MG63 (cell line): ENCODE measurements around the gene CDH4. TPM values are rescaled to one million over a fixed set of nuclear protein-coding genes. Genes with fewer than 3 reads are reported as not detected.

Experiments
- DNase-seq: peaks from one replicate; pipeline ENCODE4 v3.0.0-alpha.2; 2020
- H3K27me3 ChIP-seq: fragments of 250-450 bp; sonication (Bioruptor Pico); 2 replicates; pipeline ENCODE4 v1.5.1; 2020; ENCODE audit warnings: mild to moderate bottlenecking, moderate library complexity
- H3K36me3 ChIP-seq: fragments of 250-450 bp; sonication (Bioruptor Pico); 2 replicates; pipeline ENCODE4 v1.5.1; 2020; ENCODE audit warnings: mild to moderate bottlenecking, moderate library complexity
- H3K4me3 ChIP-seq: fragments of 250-450 bp; sonication (Bioruptor Pico); 2 replicates; pipeline ENCODE4 v1.5.1; 2020; ENCODE audit warnings: mild to moderate bottlenecking, moderate library complexity
- H3K9me3 ChIP-seq: fragments of 250-450 bp; sonication (Bioruptor Pico); 2 replicates; pipeline ENCODE4 v1.5.1; 2020; ENCODE audit warnings: mild to moderate bottlenecking, moderate library complexity
- total RNA-seq: library from RNA; depleted of rRNA; stranded (reverse); fragments of >200 nt; shearing (Covaris generic); gene quantifications from 2 replicates; pipeline ENCODE4 v1.2.3, GENCODE V29; 2014; ENCODE audit warnings: low replicate concordance

The CDH4 gene
- total RNA-seq, 1 experiment from 2014 or later, result not detected

DNA sequence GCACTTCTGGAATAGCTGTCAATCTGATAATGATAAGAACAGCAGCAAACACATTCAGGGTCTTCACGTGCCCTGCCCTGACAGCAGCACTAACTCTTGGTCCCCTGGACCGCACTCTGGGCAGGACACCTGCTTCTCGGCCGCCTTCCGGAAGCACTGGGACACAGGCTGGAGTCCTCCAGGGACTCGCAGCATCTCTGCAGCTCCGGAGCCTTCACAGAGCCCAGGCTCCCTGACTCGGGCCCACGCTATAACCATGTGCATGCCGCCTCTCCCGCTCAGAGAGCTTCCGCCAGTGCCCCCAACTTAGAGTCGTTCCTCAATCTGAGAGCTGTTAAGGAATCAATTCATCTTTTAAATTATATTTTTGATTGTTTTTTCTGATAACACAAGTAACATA, 436.4 kb downstream of the CDH4 start:
- DNase-seq, result no peak
- H3K36me3 ChIP-seq, result no peaks in the 10 kb centered on the region
- no peaks in the 10 kb centered on the region for H3K9me3 ChIP-seq
- no peak overlapping the region for H3K4me3 ChIP-seq
- peaks cover 46% of the 10 kb centered on the region for H3K27me3 ChIP-seq

DNA sequence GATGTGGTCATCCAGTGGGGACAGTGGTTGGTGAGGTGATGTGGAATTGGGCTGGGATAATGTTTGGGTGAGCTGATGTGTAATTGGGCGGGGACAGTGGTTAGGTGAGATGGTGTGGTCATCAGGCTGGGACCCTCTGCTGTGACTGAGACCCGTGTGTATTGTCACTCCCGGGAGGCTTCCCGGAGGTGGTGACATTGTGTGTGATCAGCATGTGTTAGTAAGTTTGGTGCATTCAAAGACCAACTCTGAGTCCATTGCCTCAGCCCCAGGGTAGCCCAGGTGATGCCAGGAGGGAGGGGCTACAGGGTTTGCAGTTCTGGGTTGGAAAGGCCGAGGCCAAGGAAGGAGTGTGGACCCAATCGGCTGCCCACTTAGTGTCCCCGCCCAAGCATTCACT, 438.1 kb downstream of the CDH4 start:
- DNase-seq, result no peak
- Histone ChIP-seq H3K9me3 (no peaks in the 10 kb centered on the region), H3K4me3 (no peak overlapping the region), H3K36me3 (no peaks in the 10 kb centered on the region), H3K27me3 (peaks cover 29% of the 10 kb centered on the region)

DNA sequence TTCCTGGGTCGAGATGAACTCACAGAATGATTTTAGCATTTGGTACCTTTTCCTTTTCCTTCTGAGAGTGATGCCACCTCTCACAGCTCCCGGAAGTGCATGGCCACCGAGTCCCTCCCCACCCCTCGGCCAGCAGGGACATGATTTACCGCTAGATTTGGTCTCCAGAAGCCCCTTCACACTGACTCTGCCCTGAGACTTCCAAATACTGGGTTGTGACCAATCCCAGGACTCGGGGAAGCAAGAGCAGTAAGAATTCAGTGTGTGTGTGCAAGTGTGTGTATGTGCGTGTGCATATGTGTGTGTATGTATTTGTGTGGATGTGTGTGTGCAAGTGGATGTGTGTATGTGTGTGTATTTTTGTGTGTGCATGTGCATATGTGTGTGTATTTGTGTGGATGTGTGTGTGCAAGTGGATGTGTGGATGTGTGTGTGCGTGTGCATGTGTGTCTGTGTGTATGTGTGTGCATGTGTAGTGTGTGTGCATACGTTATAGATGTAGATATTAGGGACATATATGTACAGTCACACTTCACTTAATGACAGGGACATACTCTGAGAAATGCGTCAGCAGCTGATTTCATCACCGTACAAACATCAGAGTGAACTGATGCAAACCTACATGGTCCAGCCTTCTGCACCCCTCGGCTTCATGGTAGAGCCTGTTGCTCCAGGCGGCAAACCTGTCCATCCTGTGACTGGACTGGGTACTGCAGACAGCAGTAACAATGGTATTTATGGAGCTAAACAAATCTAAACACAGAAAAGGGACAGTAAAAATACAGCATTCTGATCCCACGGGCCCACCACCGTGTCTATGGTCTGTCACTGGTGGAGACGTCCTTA, 439.2 kb downstream of the CDH4 start:
- peaks cover 21% of the 10 kb centered on the region for H3K27me3 ChIP-seq
- H3K9me3 ChIP-seq, result no peaks in the 10 kb centered on the region
- H3K36me3 ChIP-seq, result no peaks in the 10 kb centered on the region
- H3K4me3 ChIP-seq, result no peak overlapping the region
- DNase-seq, result no peak

DNA sequence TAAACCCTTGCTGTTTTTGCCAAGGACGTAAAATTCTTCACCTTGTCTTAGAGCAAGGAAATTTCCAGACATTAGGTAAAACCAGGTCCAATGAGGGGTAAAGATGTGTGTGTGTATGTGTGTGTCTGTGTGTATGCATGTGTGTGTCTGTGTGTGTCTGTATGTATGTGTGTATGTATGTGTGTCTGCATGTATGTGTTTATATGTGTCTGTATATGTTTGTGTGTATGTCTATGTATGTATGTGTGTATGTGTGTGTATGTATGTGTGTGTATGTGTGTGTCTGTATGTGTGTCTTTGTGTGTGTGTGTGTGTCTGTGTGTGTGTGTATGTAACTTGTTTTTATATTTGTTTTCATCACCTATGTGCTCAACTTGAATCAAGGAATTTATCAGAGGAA, 439.9 kb downstream of the CDH4 start:
- Histone ChIP-seq H3K36me3 (no peaks in the 10 kb centered on the region), H3K27me3 (peaks cover 20% of the 10 kb centered on the region), H3K4me3 (no peak overlapping the region), H3K9me3 (no peaks in the 10 kb centered on the region)
- no peak for DNase-seq

DNA sequence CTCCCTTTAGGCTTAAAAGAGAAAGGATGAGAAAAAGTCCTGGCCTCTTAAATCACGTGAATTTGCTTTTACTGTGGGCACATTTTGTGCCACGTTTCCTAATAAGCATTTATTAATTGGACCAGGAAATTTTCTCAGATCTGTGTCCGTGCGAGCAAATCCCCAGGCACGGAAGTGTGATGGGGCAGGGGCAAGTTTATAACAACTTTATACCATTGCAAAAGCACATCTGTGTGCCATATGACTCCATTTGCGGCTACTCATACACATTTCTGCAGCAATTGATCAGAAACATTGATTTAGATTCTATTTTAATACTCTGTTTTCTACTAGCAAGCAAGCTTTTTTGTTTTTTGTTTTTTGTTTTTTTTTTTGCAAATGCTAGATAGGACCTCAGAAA, 440.4 kb downstream of the CDH4 start:
- Histone ChIP-seq H3K4me3 (no peak overlapping the region), H3K36me3 (no peaks in the 10 kb centered on the region), H3K9me3 (no peaks in the 10 kb centered on the region), H3K27me3 (peaks cover 17% of the 10 kb centered on the region)
- no peak for DNase-seq

DNA sequence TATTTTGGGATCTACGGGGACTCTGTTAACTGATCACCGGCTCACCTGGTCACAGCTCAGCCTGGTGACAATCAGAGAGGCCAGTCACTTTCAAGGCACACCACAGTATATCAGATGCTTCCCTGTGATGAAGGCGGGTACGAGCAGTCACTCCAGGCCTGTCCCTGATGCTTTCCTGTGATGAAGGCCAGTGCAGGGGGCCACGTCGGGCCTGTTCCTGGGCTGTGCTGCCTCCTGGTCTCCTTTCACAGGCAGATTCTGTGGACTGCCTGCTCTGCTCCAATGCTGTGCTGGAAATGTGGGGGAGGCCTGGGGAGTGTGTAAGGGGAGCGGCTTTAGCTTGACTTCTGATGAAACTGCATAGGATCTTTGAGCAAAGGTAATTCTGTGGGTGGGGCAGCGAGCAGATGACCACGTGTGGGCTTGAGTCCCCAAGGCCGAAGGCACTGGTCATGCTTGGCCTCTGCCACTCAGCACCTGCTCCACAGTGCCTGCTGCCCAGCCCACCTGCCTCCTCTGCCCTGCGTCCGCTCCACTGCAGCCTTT, 441.1 kb downstream of the CDH4 start:
- Histone ChIP-seq H3K4me3 (no peak overlapping the region), H3K9me3 (no peaks in the 10 kb centered on the region), H3K27me3 (peaks cover 10% of the 10 kb centered on the region), H3K36me3 (no peaks in the 10 kb centered on the region)
- DNase-seq, result no peak

DNA sequence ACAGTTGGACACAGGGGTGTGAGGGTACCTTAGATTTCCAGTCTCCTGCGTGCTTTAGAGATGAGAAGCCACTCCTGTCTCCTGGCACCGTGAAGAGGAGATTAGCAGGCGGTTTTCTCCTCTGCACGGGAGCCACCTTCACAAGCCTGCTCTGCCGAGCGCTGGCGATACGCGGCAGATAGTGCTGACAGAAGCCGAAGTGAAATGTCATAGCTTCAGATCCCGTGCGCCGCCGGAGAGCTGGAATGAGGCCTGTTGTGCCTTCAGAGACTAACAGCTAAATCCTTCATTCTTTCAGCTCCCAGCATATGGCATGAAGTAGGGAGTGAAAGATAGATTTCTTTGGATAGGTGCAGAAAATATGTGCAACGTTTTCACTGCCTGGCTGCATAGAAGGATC, 442.6 kb downstream of the CDH4 start:
- no peak overlapping the region for H3K4me3 ChIP-seq
- DNase-seq, result no peak
- peaks cover 2% of the 10 kb centered on the region; the same call in 1 of the 2 replicates for H3K27me3 ChIP-seq
- H3K9me3 ChIP-seq, result no peaks in the 10 kb centered on the region
- no peaks in the 10 kb centered on the region for H3K36me3 ChIP-seq

DNA sequence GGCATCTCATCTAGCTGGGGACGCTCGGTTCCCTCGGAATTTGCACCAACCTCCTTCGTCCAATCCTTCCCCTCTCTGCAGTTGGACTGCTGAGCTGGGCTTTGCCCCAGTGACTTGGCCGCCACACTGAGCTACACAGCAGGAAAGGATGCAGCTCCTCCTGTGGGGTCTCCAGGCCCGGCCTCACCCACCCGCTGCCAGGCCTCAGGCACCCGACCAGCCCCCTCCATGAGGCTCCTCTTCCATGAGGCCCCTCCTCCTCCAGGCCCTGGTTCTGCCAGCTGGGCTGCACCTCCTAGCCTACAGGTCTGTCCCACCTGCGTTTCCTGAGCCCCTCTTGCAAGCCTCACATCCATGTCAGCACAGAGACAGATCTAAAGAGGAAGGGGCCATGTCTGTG, 443.7 kb downstream of the CDH4 start:
- Histone ChIP-seq H3K36me3 (no peaks in the 10 kb centered on the region), H3K4me3 (no peak overlapping the region), H3K27me3 (peaks cover 2% of the 10 kb centered on the region; the same call in 1 of the 2 replicates), H3K9me3 (no peaks in the 10 kb centered on the region)
- DNase-seq, result no peak

DNA sequence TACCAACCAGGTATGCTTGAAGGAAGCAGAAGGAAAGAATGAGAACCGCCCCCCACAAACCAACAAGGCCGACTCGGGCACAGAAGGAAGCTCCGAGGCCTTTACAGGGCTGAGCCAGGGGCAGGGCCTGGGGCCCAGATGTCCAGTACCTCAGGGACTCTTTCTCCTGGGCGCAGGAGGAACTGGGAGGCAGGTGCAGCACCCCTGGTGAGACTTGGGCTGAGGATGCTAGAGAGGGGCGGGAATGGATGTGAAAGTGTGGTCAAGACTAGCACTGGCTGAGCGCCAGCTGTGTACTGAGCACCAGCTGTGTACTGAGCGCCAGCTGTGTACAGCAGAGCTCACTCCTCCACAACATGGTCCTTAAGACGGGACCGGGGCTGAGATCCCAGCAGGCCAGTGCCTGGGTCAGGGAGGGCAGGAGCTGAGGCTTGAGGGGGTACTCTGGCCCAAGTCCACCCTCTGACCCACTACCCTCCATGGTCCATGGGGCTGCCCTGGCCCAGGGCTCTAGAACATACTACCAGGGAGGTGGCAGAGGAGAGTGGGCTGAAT, 444.2 kb downstream of the CDH4 start:
- DNase-seq, result no peak
- Histone ChIP-seq H3K27me3 (peaks cover under 1% of the 10 kb centered on the region; the same call in 1 of the 2 replicates), H3K36me3 (no peaks in the 10 kb centered on the region), H3K9me3 (no peaks in the 10 kb centered on the region), H3K4me3 (no peak overlapping the region)

DNA sequence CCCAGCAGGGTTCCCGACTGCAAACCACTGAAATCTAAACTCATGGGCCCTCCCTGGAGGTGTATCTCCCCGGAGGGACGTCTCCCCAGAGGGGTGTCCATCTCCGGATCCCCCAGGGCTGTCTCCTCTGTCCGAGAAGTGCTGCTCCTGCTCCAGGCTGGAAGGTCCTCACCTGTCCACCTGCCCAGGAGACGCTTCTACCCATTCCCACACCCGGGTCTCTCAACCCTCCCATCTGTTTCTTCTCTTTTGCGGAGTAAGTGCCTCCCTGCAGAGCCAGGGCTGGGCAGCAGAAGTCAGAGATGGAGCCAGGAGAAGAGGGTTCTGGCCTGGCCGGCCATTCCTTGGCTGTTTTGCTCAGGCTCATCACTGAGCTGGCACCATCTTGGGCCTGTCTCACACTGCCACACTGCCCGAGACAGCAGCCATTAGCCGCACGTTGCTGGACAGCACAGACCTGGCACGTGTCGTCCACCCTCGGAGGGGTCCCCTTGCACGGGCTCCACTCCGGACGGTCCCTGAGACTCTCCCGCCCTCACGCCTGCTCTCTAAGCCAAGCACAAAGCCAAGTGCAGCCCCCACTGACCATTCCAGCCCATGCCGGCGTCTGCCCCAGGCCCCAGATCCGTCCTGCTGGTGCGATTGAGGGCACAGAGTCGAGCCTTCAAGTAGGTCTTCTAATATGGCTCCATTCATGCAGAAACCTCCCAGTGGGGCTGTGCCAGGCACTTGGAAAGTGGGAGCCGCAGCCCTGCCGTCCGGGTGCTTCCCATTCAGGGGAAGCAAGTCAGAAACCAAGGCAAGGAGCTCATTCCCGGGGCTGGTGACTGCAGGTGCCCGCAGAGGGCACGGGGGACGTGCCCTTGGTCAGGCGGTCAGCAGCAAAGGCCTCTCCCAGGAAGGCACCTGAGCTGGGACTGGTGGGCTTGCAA, 445.9 kb downstream of the CDH4 start:
- Histone ChIP-seq H3K27me3 (no peaks in the 10 kb centered on the region; the same call in 1 of the 2 replicates), H3K4me3 (no peak overlapping the region), H3K36me3 (no peaks in the 10 kb centered on the region), H3K9me3 (no peaks in the 10 kb centered on the region)
- DNase-seq, result no peak

DNA sequence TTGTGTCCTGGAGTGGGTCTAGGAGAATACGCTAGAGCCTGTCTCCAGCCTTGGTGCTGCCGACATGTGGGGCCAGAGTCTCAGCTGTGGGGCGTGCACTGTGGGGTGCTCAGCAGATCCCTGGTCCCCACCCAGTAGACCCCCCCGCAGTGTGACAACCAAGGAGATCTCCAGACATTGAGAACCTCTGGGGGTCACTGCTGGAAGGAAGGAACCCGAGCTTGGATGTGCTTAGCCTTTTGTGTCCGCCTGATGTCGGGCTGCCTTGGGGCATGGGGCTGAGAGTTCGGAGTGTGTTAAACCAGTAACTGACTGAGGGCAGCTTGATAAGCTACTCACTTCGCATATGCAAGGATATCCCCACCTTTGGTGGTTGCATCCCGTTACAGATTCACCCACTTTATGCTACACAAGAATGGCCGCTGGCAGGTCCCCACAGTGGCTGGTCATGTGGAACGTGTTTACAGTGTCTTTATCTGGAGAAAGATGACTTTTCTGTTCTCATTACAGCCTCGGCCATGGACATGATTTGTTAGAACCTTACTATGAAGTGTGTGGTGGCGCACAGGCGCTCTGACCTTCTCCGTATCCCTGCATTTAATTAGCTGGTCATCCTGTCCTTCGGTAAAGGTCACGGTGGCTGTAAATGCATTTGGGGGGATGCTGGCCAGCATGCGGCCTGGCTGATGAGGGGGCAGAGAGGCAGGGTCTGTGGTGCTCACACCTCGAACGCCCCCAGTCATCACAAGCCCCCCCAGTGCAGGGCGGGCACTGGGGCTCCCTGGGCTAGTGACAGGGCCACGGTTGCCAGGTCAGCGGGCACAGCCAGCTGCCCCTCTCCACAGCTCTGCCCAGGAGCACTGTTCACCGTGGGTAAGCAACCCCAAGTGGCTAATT, 446.8 kb downstream of the CDH4 start:
- H3K4me3 ChIP-seq, result no peak overlapping the region
- no peaks in the 10 kb centered on the region; the same call in 1 of the 2 replicates for H3K27me3 ChIP-seq
- H3K9me3 ChIP-seq, result no peaks in the 10 kb centered on the region
- no peaks in the 10 kb centered on the region for H3K36me3 ChIP-seq
- DNase-seq, result no peak

DNA sequence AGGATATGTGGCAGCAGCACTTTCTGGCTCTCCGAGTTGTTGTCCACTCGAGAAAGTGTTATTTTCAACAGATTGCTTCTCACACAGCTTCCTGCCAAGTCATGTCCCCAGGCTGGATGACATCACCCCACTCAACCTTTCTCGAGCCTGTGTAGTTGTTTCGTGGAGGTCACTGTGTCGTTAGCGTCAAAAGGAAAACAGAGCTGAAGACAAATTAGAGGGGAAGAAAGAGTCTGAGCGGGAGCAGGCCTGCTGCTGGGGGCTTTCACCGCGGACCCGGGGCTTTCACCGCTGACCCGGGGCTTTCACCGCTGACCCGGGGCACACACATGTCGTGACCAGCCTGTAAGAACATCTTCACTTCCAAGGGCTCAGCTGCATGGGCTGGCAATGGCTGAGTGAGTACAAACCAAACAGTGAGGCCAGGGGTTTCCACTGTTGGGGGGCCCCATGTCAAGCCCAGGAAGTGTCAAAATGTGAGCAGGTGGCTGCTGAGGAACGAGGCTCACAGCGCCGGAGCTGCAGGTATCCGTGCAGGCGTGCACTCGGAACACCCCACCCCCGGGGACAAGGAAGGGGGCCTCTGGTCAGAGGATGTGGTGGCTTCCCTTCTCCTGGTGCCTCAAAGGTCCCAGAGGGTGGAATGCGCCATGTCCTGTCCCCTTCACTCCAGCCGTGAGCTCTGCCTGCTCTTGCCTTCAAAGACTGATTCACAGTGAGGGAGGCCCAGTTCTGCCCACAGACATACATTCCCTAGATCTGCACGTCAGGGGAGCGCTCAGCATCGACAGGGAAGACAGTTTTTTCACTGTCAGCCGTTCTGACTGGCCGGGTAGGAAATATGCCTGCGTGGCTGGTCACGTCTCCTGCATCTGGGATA, 447.7 kb downstream of the CDH4 start:
- Histone ChIP-seq H3K27me3 (no peaks in the 10 kb centered on the region; the same call in 1 of the 2 replicates), H3K36me3 (no peaks in the 10 kb centered on the region), H3K9me3 (no peaks in the 10 kb centered on the region), H3K4me3 (no peak overlapping the region)
- no peak for DNase-seq

DNA sequence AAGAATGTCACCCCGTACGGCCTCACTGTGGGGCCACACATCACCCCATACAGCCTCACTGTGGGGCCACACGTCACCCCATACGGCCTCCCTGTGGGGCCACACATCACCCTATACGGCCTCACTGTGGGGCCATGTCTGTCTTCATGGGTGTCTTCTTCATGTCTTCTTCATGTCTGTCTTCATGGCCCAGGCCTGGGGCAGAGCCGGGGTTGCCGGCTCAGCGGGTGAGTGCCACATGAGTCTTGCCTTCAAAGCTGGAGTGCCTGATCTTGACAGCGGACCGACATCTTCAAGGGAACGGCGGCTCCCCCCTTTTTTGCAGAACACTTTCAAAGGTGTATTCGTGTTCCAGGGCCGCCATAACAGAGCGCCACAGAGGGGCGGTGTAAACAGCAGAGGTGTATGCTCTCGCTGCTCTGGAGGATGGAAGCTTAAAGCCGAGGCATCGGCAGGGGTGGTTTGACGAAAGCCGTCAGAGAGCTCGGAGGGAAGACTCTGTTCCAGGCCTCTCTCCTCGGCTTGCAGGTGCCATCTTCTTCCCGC, 448.6 kb downstream of the CDH4 start:
- no peak for DNase-seq

DNA sequence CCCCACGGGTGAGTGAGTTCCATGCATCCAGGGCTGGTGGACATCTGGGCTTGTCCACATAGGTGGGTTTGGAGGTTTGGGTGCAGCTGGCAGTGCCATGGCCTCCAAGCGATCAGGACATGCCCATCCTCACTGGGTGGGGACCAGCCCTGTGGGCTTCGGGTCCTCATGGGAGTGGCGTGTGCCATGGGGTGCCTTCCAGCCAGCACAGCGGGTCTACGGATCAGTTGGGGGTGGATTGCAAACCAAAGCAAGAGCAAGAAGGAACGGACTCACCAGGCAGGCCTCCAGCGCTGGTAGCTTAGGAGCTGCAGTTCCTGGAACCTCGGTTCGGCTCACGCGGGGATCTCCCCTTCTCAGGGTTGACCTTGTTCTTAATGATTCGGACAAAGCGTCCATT, 449.3 kb downstream of the CDH4 start:
- no peak for DNase-seq
- Histone ChIP-seq H3K9me3 (no peaks in the 10 kb centered on the region), H3K4me3 (no peak overlapping the region), H3K27me3 (no peaks in the 10 kb centered on the region; the same call in 1 of the 2 replicates), H3K36me3 (no peaks in the 10 kb centered on the region)

More for the DNA sequence above, 448.6 kb downstream of the CDH4 start:
- no peak overlapping the region for H3K4me3 ChIP-seq
- no peaks in the 10 kb centered on the region for H3K36me3 ChIP-seq
- no peaks in the 10 kb centered on the region; the same call in 1 of the 2 replicates for H3K27me3 ChIP-seq
- no peaks in the 10 kb centered on the region for H3K9me3 ChIP-seq

DNA sequence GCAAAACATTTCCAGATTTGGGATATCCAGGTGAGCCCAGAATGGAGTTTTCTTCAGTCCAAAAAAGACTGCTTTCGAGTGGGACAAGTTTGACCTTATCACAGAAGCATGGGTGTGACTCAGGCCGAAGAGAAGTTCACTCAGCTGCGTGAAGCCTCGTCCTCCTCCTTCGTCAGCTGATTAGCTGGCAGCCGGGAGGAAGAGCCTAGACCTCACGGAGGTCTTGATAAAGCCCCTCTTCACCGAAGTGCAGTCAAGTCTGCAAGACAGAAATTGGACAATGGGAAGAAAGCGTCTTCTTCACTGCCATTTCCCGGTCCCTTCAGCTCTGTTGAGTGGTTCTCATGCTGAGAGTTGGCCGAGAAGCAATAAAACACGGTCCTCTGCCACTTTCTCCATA, 449.7 kb downstream of the CDH4 start:
- Histone ChIP-seq H3K4me3 (no peak overlapping the region), H3K9me3 (no peaks in the 10 kb centered on the region), H3K36me3 (no peaks in the 10 kb centered on the region), H3K27me3 (no peaks in the 10 kb centered on the region; the same call in 1 of the 2 replicates)
- DNase-seq, result no peak
